NCI-H128 (cell line): ENCODE measurements around the gene MADD.

Experiments
- DNase-seq: peaks from one replicate; lab custom pipeline; 2025; ENCODE audit not compliant: unreplicated experiment; lab: John Stamatoyannopoulos, UW

Gene MADD

GRCh38 chr11:47337229-47337924 lies 67.4 kb downstream of the MADD start:
- DNase-seq = no peak

GRCh38 chr11:47338396-47339241 lies 68.7 kb downstream of the MADD start:
- DNase-seq = no peak

GRCh38 chr11:47340010-47340409 lies 70.1 kb downstream of the MADD start:
- no peak for DNase-seq

GRCh38 chr11:47340980-47341775 lies 71.2 kb downstream of the MADD start:
- DNase-seq = no peak

GRCh38 chr11:47342036-47342803 lies 72.3 kb downstream of the MADD start:
- no peak for DNase-seq

GRCh38 chr11:47342854-47343253 lies 72.9 kb downstream of the MADD start:
- DNase-seq = no peak

GRCh38 chr11:47345890-47346563 lies 76.1 kb downstream of the MADD start:
- DNase-seq = no peak

- DNase-seq = no peak
These were observed 77.2 kb downstream of the MADD start for GRCh38 chr11:47347137-47347536.

GRCh38 chr11:47348131-47348802 lies 78.3 kb downstream of the MADD start:
- DNase-seq = no peak

GRCh38 chr11:47348859-47349258 lies 78.9 kb downstream of the MADD start:
- peak; percentile 13 for DNase-seq

- DNase-seq = no peak
These were observed 79.7 kb downstream of the MADD start for GRCh38 chr11:47349521-47350095.

- no peak for DNase-seq
These were observed 80.4 kb downstream of the MADD start for GRCh38 chr11:47350315-47350714.

GRCh38 chr11:47351156-47352126 lies 81.5 kb downstream of the MADD start:
- no peak for DNase-seq

- no peak for DNase-seq
These were observed 82.6 kb downstream of the MADD start, which contains the start of gene MYBPC3 for GRCh38 chr11:47352556-47352955. TSS of gene MYBPC3 (minus strand) at chr11:47352702. CDS start at chr11:47352647, 55 bp downstream.

GRCh38 chr11:47353978-47354774 lies 84.2 kb downstream of the MADD start:
- DNase-seq = no peak

- no peak for DNase-seq
These were observed 85.0 kb downstream of the MADD start for GRCh38 chr11:47354913-47355282.
